ENCODE measurements around the gene SEC63.

SEC63 gene

DNA sequence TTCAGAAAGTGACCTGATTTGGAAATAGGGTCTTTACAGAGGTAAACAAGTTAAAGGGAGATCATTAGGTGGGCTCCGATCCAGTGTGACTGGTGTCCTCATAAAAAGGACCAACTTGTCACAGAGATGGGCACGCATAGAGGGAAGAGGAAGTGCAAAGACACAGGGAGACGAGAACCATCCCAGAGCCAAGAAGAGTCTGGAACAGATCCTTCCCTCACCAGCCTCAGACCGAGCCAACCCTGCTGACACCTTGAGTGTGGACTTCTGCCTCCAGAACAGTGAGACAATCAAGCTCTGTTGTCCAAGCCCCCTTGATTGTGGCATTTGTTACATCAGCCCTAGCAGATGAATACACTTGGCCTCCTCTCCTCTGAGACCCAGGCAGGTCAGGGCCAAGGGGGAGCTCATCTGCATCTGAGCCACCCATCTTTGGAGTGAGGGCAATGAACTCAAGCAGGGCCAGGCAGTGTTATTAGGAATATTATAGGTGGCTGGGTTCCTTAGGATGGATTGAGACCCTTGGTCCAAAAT is 111.7 kb downstream of the SEC63 start:
- H3K9me3 ChIP-seq (ENCODE audit: severe bottlenecking): no peaks in the 10 kb centered on the region
- TF ChIP-seq, protein P1, sequence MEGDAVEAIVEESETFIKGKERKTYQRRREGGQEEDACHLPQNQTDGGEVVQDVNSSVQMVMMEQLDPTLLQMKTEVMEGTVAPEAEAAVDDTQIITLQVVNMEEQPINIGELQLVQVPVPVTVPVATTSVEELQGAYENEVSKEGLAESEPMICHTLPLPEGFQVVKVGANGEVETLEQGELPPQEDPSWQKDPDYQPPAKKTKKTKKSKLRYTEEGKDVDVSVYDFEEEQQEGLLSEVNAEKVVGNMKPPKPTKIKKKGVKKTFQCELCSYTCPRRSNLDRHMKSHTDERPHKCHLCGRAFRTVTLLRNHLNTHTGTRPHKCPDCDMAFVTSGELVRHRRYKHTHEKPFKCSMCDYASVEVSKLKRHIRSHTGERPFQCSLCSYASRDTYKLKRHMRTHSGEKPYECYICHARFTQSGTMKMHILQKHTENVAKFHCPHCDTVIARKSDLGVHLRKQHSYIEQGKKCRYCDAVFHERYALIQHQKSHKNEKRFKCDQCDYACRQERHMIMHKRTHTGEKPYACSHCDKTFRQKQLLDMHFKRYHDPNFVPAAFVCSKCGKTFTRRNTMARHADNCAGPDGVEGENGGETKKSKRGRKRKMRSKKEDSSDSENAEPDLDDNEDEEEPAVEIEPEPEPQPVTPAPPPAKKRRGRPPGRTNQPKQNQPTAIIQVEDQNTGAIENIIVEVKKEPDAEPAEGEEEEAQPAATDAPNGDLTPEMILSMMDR (IDR thresholded peaks at IDR 0.05; ENCODE audit: low read depth, low read length): no peak
- no peak overlapping the region for H3K4me3 ChIP-seq (ENCODE audit: low read depth, low read length)
- H3K36me3 ChIP-seq: no peaks in the 10 kb centered on the region
- no peaks in the 10 kb centered on the region for H3K27me3 ChIP-seq (ENCODE audit: insufficient read depth, low read depth, severe bottlenecking)
- DNase-seq: no peak
- H3K27ac ChIP-seq: no peak overlapping the region

- TF ChIP-seq, protein P1 (IDR thresholded peaks at IDR 0.05; ENCODE audit: low read depth, low read length): no peak
These were observed 112.2 kb downstream of the SEC63 start for GRCh38 chr6:107845777-107846176.

GRCh38 chr6:107843400-107843799 is 114.6 kb downstream of the SEC63 start:
- no peaks in the 10 kb centered on the region for H3K36me3 ChIP-seq
- no peak overlapping the region for H3K4me3 ChIP-seq (ENCODE audit: low read depth, low read length)
- no peaks in the 10 kb centered on the region for H3K27me3 ChIP-seq (ENCODE audit: insufficient read depth, low read depth, severe bottlenecking)
- H3K9me3 ChIP-seq (ENCODE audit: severe bottlenecking): no peaks in the 10 kb centered on the region
- H3K27ac ChIP-seq: no peak overlapping the region
- no peak for DNase-seq
- TF ChIP-seq, protein P1 (IDR thresholded peaks at IDR 0.05; ENCODE audit: low read depth, low read length): no peak

More at GRCh38 chr6:107845777-107846176, 112.2 kb downstream of the SEC63 start:
- H3K9me3 ChIP-seq (ENCODE audit: severe bottlenecking): no peaks in the 10 kb centered on the region
- no peak overlapping the region for H3K27ac ChIP-seq
- H3K36me3 ChIP-seq: no peaks in the 10 kb centered on the region
- H3K27me3 ChIP-seq (ENCODE audit: insufficient read depth, low read depth, severe bottlenecking): no peaks in the 10 kb centered on the region
- no peak overlapping the region for H3K4me3 ChIP-seq (ENCODE audit: low read depth, low read length)
- no peak for DNase-seq

- Histone ChIP-seq H3K27ac (no peak overlapping the region), H3K27me3 (ENCODE audit: insufficient read depth, low read depth, severe bottlenecking) (no peaks in the 10 kb centered on the region), H3K4me3 (ENCODE audit: low read depth, low read length) (no peak overlapping the region), H3K9me3 (ENCODE audit: severe bottlenecking) (no peaks in the 10 kb centered on the region), H3K36me3 (no peaks in the 10 kb centered on the region)
- no peak for DNase-seq
- TF ChIP-seq, protein P1 (IDR thresholded peaks at IDR 0.05; ENCODE audit: low read depth, low read length): no peak
These were observed 116.7 kb downstream of the SEC63 start for GRCh38 chr6:107841275-107841670.

GRCh38 chr6:107840636-107841274 is 117.3 kb downstream of the SEC63 start:
- no peaks in the 10 kb centered on the region for H3K27me3 ChIP-seq (ENCODE audit: insufficient read depth, low read depth, severe bottlenecking)
- no peak for DNase-seq

More at GRCh38 chr6:107840636-107841274, 117.3 kb downstream of the SEC63 start:
- Histone ChIP-seq H3K9me3 (ENCODE audit: severe bottlenecking) (no peaks in the 10 kb centered on the region), H3K4me3 (ENCODE audit: low read depth, low read length) (no peak overlapping the region), H3K36me3 (no peaks in the 10 kb centered on the region), H3K27ac (no peak overlapping the region)
- TF ChIP-seq, protein P1 (IDR thresholded peaks at IDR 0.05; ENCODE audit: low read depth, low read length): no peak

Data from WERI-Rb-1 (cell line).